Prostate gland (tissue), 2 donors: Measurements from ENCODE around the gene MGAT1.
A peak's percentile ranks its signal among the peaks of the same experiment; 100 is the strongest.

ENCODE experiments used
- CTCF ChIP-seq, 4 experiments: fragments of 200-600 bp in 2 of 4; fragments of 450-650 bp in 2 of 4; sonication (generic) in 2 of 4; IDR thresholded peaks; 1 replicate in 3 of 4; 2 replicates in 1 of 4; pipeline ENCODE4 v1.5.1; 2016 to 2019; ENCODE audit warnings: antibody characterized with exemption in 4 of 4, mild to moderate bottlenecking in 2 of 4, moderate library complexity in 2 of 4
- POLR2A ChIP-seq: fragments of 450-650 bp; IDR thresholded peaks from one replicate; pipeline ENCODE4 v1.6.1; 2016; ENCODE audit warnings: antibody characterized with exemption, mild to moderate bottlenecking
- POLR2AphosphoS5 ChIP-seq: sonication (generic); formaldehyde crosslinking; IDR thresholded peaks from one replicate; pipeline ENCODE4 v1.6.1; 2017; ENCODE audit warnings: antibody characterized with exemption

- TF ChIP-seq POLR2A (no peak), CTCF (IDR thresholded peaks at IDR 0.05) (no peak), POLR2AphosphoS5 (peak; percentile 7)
These were observed 27.9 kb upstream of the MGAT1 start for GRCh38 chr5:180830253-180831138.
